Measurements from ENCODE around the gene CLINT1.
A peak's percentile ranks its signal among the peaks of the same experiment; 100 is the strongest.

Gene CLINT1

GRCh38 chr5:157750320-157750719 is 108.6 kb downstream of the CLINT1 start:
- no peak for DNase-seq

DNA sequence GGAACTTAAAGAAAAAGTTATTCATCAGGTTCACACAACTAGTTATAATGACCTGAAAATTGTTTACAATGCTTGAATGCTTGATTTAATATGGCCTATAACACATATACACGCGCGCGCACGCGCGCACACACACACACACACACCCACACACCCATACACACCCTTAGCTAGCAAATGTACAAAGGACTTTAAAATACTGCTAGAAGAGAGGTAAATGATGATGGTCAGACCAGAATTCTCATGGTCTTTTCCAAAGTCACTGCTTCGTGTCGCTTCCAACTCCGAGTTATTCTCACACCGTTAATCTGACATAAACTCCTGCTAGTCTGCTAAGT is 109.5 kb downstream of the CLINT1 start:
- no peak for DNase-seq

DNA sequence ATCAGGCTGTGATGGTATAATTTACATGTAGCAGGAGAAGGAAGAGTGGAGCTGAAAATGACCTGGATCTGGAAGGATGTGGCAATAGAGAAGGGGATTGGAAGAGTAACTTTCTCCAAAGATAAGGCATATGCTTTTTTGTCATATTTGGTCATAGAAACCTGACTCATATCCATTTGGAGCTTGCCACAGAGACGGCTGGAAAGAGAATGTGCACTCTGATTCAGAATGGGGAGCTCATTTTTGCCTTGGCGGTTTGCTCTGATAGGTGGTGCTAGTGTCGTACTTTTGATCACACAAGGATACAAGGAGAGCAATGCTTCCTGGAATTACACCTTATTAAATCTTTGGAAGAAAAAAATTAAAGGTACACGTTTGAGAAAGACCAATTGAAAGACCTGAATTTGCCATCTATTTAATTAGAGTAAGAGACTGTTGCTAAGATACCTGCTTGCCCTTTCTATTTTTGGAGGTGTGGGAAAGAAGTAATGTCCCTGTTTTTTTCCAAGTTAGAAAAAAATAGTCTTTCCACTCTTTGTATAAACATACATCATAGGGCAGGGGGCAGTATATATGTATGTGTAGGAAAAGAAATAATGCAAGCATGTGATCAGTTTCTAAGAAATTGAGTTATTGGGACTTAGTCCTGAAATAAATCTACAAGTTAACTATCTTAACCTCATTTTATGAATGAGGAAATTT is 110.0 kb downstream of the CLINT1 start:
- DNase-seq: no peak

- DNase-seq: no peak
Measured at GRCh38 chr5:157747766-157748700, 110.9 kb downstream of the CLINT1 start.

DNA sequence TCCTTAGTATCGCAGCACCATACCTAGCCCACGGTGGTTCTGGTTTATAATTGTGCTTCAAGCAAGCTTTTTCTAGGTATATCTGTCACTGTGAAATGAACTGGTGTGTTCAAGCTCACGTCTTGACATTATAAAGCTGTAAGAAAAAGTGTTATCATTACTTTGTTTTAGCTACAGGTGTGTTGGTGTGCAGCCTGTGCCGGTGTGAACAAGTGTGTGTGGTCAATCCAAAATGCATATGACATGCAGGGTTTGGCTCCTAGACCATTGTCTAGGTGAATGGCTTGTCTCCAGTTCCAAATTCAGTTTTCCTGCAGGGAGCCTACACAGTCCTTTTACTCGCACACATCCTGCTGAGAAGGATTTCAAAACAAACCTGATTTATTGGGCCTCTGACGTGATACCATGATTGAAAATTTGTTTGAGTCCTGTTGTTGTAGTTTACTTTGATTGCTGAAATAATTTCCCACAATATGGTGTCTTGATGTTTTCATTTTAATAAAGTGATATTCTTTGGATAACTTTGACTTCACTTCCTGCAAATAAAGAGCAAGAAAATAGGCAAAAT is 111.7 kb downstream of the CLINT1 start:
- DNase-seq: no peak

DNA sequence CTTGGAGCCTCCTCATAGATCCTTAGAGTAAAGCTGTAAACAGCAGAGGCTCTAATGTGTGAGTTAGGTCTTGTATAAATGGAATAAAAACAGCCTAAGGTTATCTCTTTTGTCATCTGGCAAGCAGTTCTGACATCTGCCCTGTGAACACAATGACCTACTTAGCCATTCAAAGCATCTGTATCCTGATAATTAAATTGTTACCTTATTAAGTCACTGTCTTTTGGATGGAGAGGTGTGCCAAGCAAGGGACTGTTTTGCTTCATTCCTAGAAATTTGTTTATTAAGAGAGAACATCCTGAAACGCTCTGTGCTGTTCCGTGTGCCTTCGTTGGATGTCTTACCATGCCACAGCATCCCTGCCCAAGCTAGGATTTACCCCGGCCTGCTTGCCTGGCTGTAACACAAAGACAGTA is 113.9 kb downstream of the CLINT1 start:
- no peak for DNase-seq

DNA sequence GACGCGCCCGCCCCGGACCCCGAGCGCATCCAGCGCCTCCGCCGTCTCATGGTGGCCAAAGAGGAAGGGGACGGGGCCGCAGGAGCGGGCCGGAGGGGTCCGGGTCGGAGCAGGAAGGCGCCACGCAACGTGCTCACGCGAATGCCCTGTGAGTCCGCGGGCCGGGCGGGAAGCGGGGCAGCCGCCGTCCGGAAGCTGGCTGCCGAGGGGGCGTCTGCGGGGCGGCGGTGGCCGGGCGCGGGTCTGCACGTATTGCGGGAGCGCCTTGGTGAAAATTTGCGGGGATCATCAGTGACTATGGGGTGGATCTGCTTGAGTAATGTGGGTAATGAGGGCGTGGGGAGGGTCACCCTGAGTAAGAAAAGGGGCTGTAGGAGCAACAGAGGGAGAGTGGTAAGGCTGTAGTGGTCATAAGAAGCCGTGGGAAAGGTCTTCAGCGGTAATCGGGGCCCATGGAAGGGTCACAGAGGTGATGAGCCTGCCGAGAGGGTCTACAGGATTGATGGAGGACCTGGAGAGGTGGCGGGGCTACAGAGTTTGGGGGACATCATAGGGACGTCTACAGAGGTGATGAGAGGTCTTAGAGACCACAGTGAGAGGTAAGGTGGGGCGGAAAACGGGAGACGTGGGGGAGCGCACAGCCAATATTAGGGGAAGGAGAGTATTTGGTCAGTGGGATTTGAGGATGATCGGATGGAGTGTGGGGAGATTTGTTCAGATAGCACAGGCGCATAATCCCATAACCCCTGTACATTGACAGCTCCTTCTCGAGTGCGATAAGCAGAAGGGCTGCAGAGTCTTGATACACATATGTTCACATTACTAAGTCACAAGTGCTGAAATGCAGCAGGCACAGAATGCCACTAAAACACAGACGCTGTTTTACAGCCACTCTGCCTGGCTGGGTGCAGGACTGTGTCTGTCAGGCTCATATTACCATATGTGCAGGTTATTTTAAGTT is 114.6 kb downstream of the CLINT1 start:
- peak; percentile 29 for DNase-seq

DNA sequence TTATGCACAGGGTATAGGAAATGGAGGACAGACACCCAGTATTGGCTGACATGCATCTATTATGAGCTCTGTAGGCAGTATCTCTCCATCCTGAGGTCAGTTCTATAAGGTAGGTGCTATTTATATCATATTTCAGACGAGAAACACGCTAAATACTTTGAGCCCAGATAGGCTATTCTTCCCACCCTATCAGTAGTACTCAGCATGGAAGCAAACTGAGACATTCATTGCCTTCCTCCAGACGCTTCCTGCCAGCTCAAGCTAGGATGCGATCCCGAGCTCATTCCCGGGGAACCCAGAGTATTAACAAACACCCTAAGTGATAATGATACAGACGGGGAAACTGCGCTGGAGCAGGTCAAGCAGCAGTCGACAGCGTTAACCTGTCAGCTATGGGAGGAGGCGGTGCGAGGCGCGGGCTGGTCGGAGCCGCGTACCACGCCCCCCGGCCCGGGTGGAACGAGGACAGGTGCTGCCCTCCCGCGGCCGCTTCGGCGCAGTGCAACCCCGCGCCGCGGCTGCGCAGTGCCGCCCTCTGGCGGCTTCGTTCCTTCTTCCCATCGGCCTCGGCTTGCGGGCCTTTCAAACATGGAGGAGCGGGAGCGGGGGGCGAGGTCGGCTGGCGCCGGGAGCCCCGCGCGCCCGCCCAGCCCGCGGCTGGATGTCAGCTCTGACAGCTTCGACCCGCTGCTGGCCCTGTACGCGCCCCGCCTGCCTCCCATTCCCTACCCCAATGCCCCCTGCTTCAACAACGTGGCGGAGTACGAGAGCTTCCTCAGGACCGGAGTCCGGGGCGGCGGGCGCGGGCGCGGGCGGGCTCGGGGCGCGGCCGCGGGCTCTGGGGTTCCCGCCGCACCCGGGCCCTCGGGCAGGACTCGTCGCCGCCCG is 115.5 kb downstream of the CLINT1 start, which contains the start of gene LSM11:
LSM11 (plus strand) TSS at position 550 of the 888 bp plus-strand sequence; CDS start at position 589, 39 bp downstream.
- DNase-seq: peak; percentile 90

GRCh38 chr5:157741131-157741530 is 117.8 kb downstream of the CLINT1 start:
- no peak for DNase-seq

GRCh38 chr5:157740229-157740610 is 118.7 kb downstream of the CLINT1 start:
- DNase-seq: peak; percentile 36

DNA sequence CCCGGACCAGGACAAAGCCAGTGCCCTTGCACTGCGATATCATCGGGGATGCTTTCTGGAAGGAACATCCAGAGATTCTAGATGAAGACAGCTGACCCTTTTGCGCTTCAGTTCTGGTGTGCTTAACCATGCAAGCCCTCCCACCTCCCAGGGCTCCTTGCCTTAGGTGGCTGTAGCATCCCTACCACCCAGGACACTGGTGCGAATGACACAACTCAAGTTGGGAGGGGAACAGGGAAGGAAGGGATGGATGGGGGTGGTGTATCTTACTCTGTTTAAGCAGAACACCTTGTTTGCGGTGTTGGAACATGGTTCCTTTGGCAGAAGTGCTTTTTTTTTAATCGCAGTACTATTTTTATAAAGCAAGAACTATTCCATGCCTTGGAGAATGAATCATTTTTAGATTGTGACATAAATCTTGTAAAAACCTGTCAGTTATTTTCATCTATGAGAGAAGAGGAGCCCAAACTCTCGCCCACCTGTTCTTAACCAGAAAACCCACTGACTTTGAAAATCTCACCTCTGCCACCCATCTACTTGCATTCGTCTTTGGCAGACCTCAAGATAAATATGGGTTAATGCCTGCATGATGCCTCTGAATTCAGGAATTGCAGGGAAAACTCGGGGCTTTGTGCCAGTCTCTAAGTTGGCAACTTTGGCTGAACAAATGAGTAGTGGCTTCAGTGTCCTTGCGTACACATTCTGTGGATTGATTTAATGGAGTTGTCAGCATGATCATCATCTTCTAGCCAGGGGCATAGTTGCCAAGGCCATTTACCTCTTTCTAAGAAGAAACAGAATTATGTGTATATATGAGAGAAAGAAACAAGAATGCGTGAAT is 119.3 kb downstream of the CLINT1 start:
- DNase-seq: no peak

- DNase-seq: no peak
Measured at GRCh38 chr5:157735991-157736390, 123.0 kb downstream of the CLINT1 start.
